ENCODE data around the gene LINC01488.

The LINC01488 gene

GRCh38 chr11:69494851-69495250 is 13.4 kb downstream of the LINC01488 start:
- Histone ChIP-seq H2BK5ac (ENCODE audit: low read length) (no peak overlapping the region), H3K4me2 (ENCODE audit: low read length) (no peak overlapping the region), H3K9ac (ENCODE audit: low read length) (no peak overlapping the region), H3K27me3 (ENCODE audit: insufficient read depth, low read length, poor library complexity) (no peaks in the 10 kb centered on the region), H2BK120ac (ENCODE audit: low read depth, low read length) (no peak overlapping the region), H3K27ac (ENCODE audit: low read depth, low read length) (no peak overlapping the region), H2AK5ac (ENCODE audit: low read length) (no peak overlapping the region), H3K4me1 (ENCODE audit: control insufficient read depth, low read depth, low read length) (no peaks in the 10 kb centered on the region), H4K5ac (ENCODE audit: low read length) (no peak overlapping the region), H3K79me2 (ENCODE audit: control insufficient read depth, insufficient read depth, low read length) (no peaks in the 10 kb centered on the region), H3K4ac (ENCODE audit: low read depth, low read length) (no peak overlapping the region), H3K4me3 (ENCODE audit: low read length) (no peak overlapping the region), H2BK15ac (replicated peaks; ENCODE audit: low read depth) (no peak overlapping the region), H3K23ac (ENCODE audit: low read length) (no peak overlapping the region), H3K79me1 (ENCODE audit: low read length) (no peaks in the 10 kb centered on the region), H3K36me3 (ENCODE audit: control insufficient read depth, insufficient read depth, low read length) (no peaks in the 10 kb centered on the region), H3K56ac (ENCODE audit: low read length) (no peak overlapping the region), H3K18ac (ENCODE audit: low read length) (no peak overlapping the region), H4K8ac (ENCODE audit: low read depth, low read length) (no peak overlapping the region)
- no CpG with 5 or more reads among the region's 7 CpGs for WGBS (ENCODE audit: extremely low coverage, insufficient coverage, low lambda C conversion rate)
- DNase-seq, result no peak

- Histone ChIP-seq H3K9ac (ENCODE audit: low read length) (no peak overlapping the region), H3K4me3 (ENCODE audit: low read length) (no peak overlapping the region), H2AK5ac (ENCODE audit: low read length) (no peak overlapping the region), H3K79me1 (ENCODE audit: low read length) (no peaks in the 10 kb centered on the region), H2BK15ac (replicated peaks; ENCODE audit: low read depth) (no peak overlapping the region), H2BK5ac (ENCODE audit: low read length) (no peak overlapping the region), H2BK120ac (ENCODE audit: low read depth, low read length) (no peak overlapping the region), H3K79me2 (ENCODE audit: control insufficient read depth, insufficient read depth, low read length) (no peaks in the 10 kb centered on the region), H3K23ac (ENCODE audit: low read length) (no peak overlapping the region), H3K4ac (ENCODE audit: low read depth, low read length) (no peak overlapping the region), H3K18ac (ENCODE audit: low read length) (no peak overlapping the region), H3K4me1 (ENCODE audit: control insufficient read depth, low read depth, low read length) (no peaks in the 10 kb centered on the region), H3K27ac (ENCODE audit: low read depth, low read length) (no peak overlapping the region), H3K4me2 (ENCODE audit: low read length) (no peak overlapping the region), H4K8ac (ENCODE audit: low read depth, low read length) (no peak overlapping the region), H3K56ac (ENCODE audit: low read length) (no peak overlapping the region), H3K36me3 (ENCODE audit: control insufficient read depth, insufficient read depth, low read length) (no peaks in the 10 kb centered on the region), H3K27me3 (ENCODE audit: insufficient read depth, low read length, poor library complexity) (no peaks in the 10 kb centered on the region), H4K5ac (ENCODE audit: low read length) (no peak overlapping the region)
- WGBS (ENCODE audit: extremely low coverage, insufficient coverage, low lambda C conversion rate), result no CpG with 5 or more reads among the region's 12 CpGs
- no peak for DNase-seq
Observed at GRCh38 chr11:69495441-69496201, 14.2 kb downstream of the LINC01488 start.

GRCh38 chr11:69496202-69496557 is 14.7 kb downstream of the LINC01488 start:
- no peak overlapping the region for H2BK5ac ChIP-seq (ENCODE audit: low read length)
- no peaks in the 10 kb centered on the region for H3K27me3 ChIP-seq (ENCODE audit: insufficient read depth, low read length, poor library complexity)
- no peak overlapping the region for H3K18ac ChIP-seq (ENCODE audit: low read length)
- H3K9ac ChIP-seq (ENCODE audit: low read length), result no peak overlapping the region
- H4K5ac ChIP-seq (ENCODE audit: low read length), result no peak overlapping the region
- H3K23ac ChIP-seq (ENCODE audit: low read length), result no peak overlapping the region
- no peak overlapping the region for H2BK15ac ChIP-seq (replicated peaks; ENCODE audit: low read depth)
- H3K27ac ChIP-seq (ENCODE audit: low read depth, low read length), result no peak overlapping the region
- no peak overlapping the region for H2BK120ac ChIP-seq (ENCODE audit: low read depth, low read length)
- DNase-seq, result no peak
- H3K4ac ChIP-seq (ENCODE audit: low read depth, low read length), result no peak overlapping the region
- no peak overlapping the region for H3K4me3 ChIP-seq (ENCODE audit: low read length)
- no peaks in the 10 kb centered on the region for H3K79me2 ChIP-seq (ENCODE audit: control insufficient read depth, insufficient read depth, low read length)
- H3K4me1 ChIP-seq (ENCODE audit: control insufficient read depth, low read depth, low read length), result no peaks in the 10 kb centered on the region
- H2AK5ac ChIP-seq (ENCODE audit: low read length), result no peak overlapping the region
- no peaks in the 10 kb centered on the region for H3K36me3 ChIP-seq (ENCODE audit: control insufficient read depth, insufficient read depth, low read length)
- H3K4me2 ChIP-seq (ENCODE audit: low read length), result no peak overlapping the region
- WGBS (ENCODE audit: extremely low coverage, insufficient coverage, low lambda C conversion rate), result no CpG with 5 or more reads among the region's 10 CpGs
- H3K56ac ChIP-seq (ENCODE audit: low read length), result no peak overlapping the region
- H3K79me1 ChIP-seq (ENCODE audit: low read length), result no peaks in the 10 kb centered on the region
- H4K8ac ChIP-seq (ENCODE audit: low read depth, low read length), result no peak overlapping the region

- H3K23ac ChIP-seq (ENCODE audit: low read length), result peak overlapping the region; percentile 24
- H3K4me2 ChIP-seq (ENCODE audit: low read length), result no peak overlapping the region
- no peaks in the 10 kb centered on the region for H3K4me1 ChIP-seq (ENCODE audit: control insufficient read depth, low read depth, low read length)
- H2AK5ac ChIP-seq (ENCODE audit: low read length), result no peak overlapping the region
- H3K9ac ChIP-seq (ENCODE audit: low read length), result no peak overlapping the region
- H3K56ac ChIP-seq (ENCODE audit: low read length), result no peak overlapping the region
- H3K36me3 ChIP-seq (ENCODE audit: control insufficient read depth, insufficient read depth, low read length), result no peaks in the 10 kb centered on the region
- H2BK5ac ChIP-seq (ENCODE audit: low read length), result no peak overlapping the region
- no peak for DNase-seq
- no peak overlapping the region for H2BK120ac ChIP-seq (ENCODE audit: low read depth, low read length)
- H3K4me3 ChIP-seq (ENCODE audit: low read length), result no peak overlapping the region
- H3K18ac ChIP-seq (ENCODE audit: low read length), result no peak overlapping the region
- no peak overlapping the region for H2BK15ac ChIP-seq (replicated peaks; ENCODE audit: low read depth)
- H3K4ac ChIP-seq (ENCODE audit: low read depth, low read length), result no peak overlapping the region
- H3K27ac ChIP-seq (ENCODE audit: low read depth, low read length), result no peak overlapping the region
- H3K79me2 ChIP-seq (ENCODE audit: control insufficient read depth, insufficient read depth, low read length), result no peaks in the 10 kb centered on the region
- H3K79me1 ChIP-seq (ENCODE audit: low read length), result no peaks in the 10 kb centered on the region
- H4K8ac ChIP-seq (ENCODE audit: low read depth, low read length), result no peak overlapping the region
- WGBS (ENCODE audit: extremely low coverage, insufficient coverage, low lambda C conversion rate), result no CpG with 5 or more reads among the region's 12 CpGs
- no peaks in the 10 kb centered on the region for H3K27me3 ChIP-seq (ENCODE audit: insufficient read depth, low read length, poor library complexity)
- H4K5ac ChIP-seq (ENCODE audit: low read length), result no peak overlapping the region
Observed at GRCh38 chr11:69496631-69497220, 15.3 kb downstream of the LINC01488 start.

- Histone ChIP-seq H2AK5ac (ENCODE audit: low read length) (no peak overlapping the region), H3K4me1 (ENCODE audit: control insufficient read depth, low read depth, low read length) (no peaks in the 10 kb centered on the region), H3K27me3 (ENCODE audit: insufficient read depth, low read length, poor library complexity) (no peaks in the 10 kb centered on the region), H2BK5ac (ENCODE audit: low read length) (no peak overlapping the region), H4K5ac (ENCODE audit: low read length) (no peak overlapping the region), H3K56ac (ENCODE audit: low read length) (no peak overlapping the region), H3K9ac (ENCODE audit: low read length) (no peak overlapping the region), H2BK15ac (replicated peaks; ENCODE audit: low read depth) (no peak overlapping the region), H3K4ac (ENCODE audit: low read depth, low read length) (no peak overlapping the region), H2BK120ac (ENCODE audit: low read depth, low read length) (no peak overlapping the region), H3K36me3 (ENCODE audit: control insufficient read depth, insufficient read depth, low read length) (no peaks in the 10 kb centered on the region), H4K8ac (ENCODE audit: low read depth, low read length) (no peak overlapping the region), H3K18ac (ENCODE audit: low read length) (no peak overlapping the region), H3K4me3 (ENCODE audit: low read length) (no peak overlapping the region), H3K23ac (ENCODE audit: low read length) (no peak overlapping the region), H3K4me2 (ENCODE audit: low read length) (no peak overlapping the region), H3K79me2 (ENCODE audit: control insufficient read depth, insufficient read depth, low read length) (no peaks in the 10 kb centered on the region), H3K79me1 (ENCODE audit: low read length) (no peaks in the 10 kb centered on the region), H3K27ac (ENCODE audit: low read depth, low read length) (no peak overlapping the region)
- DNase-seq, result peak; percentile 76
- WGBS (ENCODE audit: extremely low coverage, insufficient coverage, low lambda C conversion rate), result no CpG with 5 or more reads among the region's 19 CpGs
Observed at GRCh38 chr11:69497221-69497787, 15.8 kb downstream of the LINC01488 start.

Measured in mesendoderm (in vitro differentiated cells).